ENCODE data around the gene B3GNT5.

- TF ChIP-seq EZH2 (IDR thresholded peaks at IDR 0.05; ENCODE audit: borderline replicate concordance), result no peak
- TF ChIP-seq CTCF (IDR thresholded peaks at IDR 0.05; ENCODE audit: poor library complexity), result no peak
These were observed 30.3 kb upstream of the B3GNT5 start for GRCh38 chr3:183222631-183223235.

Data from hepatocyte (in vitro differentiated cells).